Measurements from ENCODE around the gene HNRNPF.

Gene HNRNPF

GRCh38 chr10:43376046-43376635, 32.8 kb downstream of the HNRNPF start:
- no peak for DNase-seq

- no peak for DNase-seq
Measured at GRCh38 chr10:43375401-43376020, 33.5 kb downstream of the HNRNPF start.

- no peak for DNase-seq
Measured at GRCh38 chr10:43374194-43374593, 34.8 kb downstream of the HNRNPF start.

- no peak for DNase-seq
Measured at GRCh38 chr10:43373461-43373860, 35.5 kb downstream of the HNRNPF start.

- no peak for DNase-seq
Measured at GRCh38 chr10:43372765-43373361, 36.1 kb downstream of the HNRNPF start.

GRCh38 chr10:43371418-43371817, 37.6 kb downstream of the HNRNPF start, which contains the start of gene FXYD4:
FXYD4 (plus strand) TSS chr10:43371636; CDS start chr10:43373747, 2,111 bp downstream.
- DNase-seq: no peak

GRCh38 chr10:43370671-43371215, 38.2 kb downstream of the HNRNPF start:
- DNase-seq: no peak

- no peak for DNase-seq
Measured at GRCh38 chr10:43369921-43370320, 39.1 kb downstream of the HNRNPF start.

- no peak for DNase-seq
Measured at GRCh38 chr10:43365001-43365400, 44.0 kb downstream of the HNRNPF start.

- DNase-seq: peak; percentile 96
Measured at GRCh38 chr10:43362191-43362839, 46.7 kb downstream of the HNRNPF start.

- no peak for DNase-seq
Measured at GRCh38 chr10:43361547-43362190, 47.3 kb downstream of the HNRNPF start.

- no peak for DNase-seq
Measured at GRCh38 chr10:43360086-43360485, 48.9 kb downstream of the HNRNPF start.

- DNase-seq: no peak
Measured at GRCh38 chr10:43355749-43356371, 53.1 kb downstream of the HNRNPF start.

GRCh38 chr10:43354879-43355380, 54.1 kb downstream of the HNRNPF start:
- no peak for DNase-seq

GRCh38 chr10:43354330-43354635, 54.7 kb downstream of the HNRNPF start:
- no peak for DNase-seq

- no peak for DNase-seq
Measured at GRCh38 chr10:43353495-43354329, 55.3 kb downstream of the HNRNPF start.

- DNase-seq: no peak
Measured at GRCh38 chr10:43352951-43353350, 56.0 kb downstream of the HNRNPF start.

- DNase-seq: no peak
Measured at GRCh38 chr10:43351301-43351700, 57.7 kb downstream of the HNRNPF start.

- DNase-seq: no peak
Measured at GRCh38 chr10:43350686-43351085, 58.3 kb downstream of the HNRNPF start.

- no peak for DNase-seq
Measured at GRCh38 chr10:43350156-43350555, 58.8 kb downstream of the HNRNPF start.

GRCh38 chr10:43348511-43349312, 60.3 kb downstream of the HNRNPF start:
- peak; percentile 72 for DNase-seq

All from DMS153 (cell line).